DMS79 (cell line): Measurements from ENCODE around the gene OR2A1.
"Not testable (repeated sequence)": the region's sequence is repeated elsewhere in the genome, so short reads cannot be mapped to it uniquely, and the experiment has no call there.

Source experiments
- DNase-seq: peaks from one replicate; lab custom pipeline; 2025; lab: John Stamatoyannopoulos, UW

Gene OR2A1

DNA sequence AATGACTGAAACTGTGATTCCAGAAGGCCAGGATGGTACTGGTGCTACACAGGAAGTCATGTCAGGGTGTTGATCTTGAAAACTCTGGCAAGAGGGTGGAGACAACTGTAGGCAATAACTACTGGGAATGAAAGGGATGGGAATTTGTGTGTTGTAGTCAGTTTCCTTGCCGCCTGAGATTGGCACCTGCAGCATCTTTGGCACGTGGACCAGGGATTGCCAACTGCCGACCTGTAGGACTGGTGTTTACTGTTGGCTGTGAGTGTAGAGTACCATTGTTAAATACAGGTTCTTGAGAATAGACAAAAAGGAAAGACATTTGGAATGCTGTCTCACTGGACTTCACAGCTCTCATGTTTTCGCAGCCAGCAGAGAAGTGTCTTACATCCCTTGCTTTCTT lies 11.1 kb downstream of the OR2A1 start:
- DNase-seq, result not testable (repeated sequence)

GRCh38 chr7:144325868-144326267 lies 13.6 kb downstream of the OR2A1 start:
- not testable (repeated sequence) for DNase-seq

GRCh38 chr7:144330044-144330443 lies 17.8 kb downstream of the OR2A1 start:
- not testable (repeated sequence) for DNase-seq

GRCh38 chr7:144331221-144331995 lies 19.2 kb downstream of the OR2A1 start:
- not testable (repeated sequence) for DNase-seq

- DNase-seq, result not testable (repeated sequence)
Measured at GRCh38 chr7:144331996-144332288, 19.7 kb downstream of the OR2A1 start.

- not testable (repeated sequence) for DNase-seq
Measured at GRCh38 chr7:144348625-144349024, 36.4 kb downstream of the OR2A1 start.

- DNase-seq, result not testable (repeated sequence)
Measured at GRCh38 chr7:144351667-144352066, 39.4 kb downstream of the OR2A1 start.

DNA sequence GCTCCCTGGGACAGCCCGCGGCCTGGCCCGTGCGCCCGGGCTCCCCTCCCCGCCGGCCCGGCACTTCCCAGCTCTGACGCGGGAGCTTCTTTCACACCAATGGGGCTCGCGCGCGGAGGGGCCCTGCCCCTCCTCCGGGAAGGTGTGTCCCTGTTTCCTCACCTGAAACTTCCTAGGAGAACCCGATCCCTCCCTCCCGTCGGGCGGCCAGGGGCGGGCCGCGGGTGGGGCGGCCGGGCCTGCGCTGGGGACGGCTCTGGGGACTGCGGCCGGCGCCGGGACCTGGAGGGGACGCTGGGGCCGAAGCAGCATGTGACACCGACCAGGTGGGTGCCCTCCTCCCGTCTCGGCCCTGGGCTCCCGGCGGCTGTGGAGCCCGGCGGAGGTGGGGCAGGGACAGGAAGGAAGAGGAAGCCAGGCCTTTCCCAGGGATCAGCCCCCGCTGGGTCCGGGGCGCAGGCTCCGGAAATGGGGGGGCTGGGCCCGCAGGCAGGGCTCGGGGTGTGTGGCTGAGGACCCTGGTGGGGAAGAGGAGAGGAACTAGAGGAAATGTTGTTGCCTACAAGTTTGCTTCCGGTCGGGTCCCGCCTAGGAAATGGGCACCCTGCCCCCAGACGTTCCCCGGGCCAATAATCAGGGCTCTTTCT lies 43.1 kb downstream of the OR2A1 start, which contains the start of gene ARHGEF5:
ARHGEF5 (plus strand) TSS at position 227 of the 647 bp plus-strand sequence. CDS start 7,268 bp downstream, outside the sequence.
- not testable (repeated sequence) for DNase-seq

- not testable (repeated sequence) for DNase-seq
Measured at GRCh38 chr7:144356185-144356584, 44.0 kb downstream of the OR2A1 start.

- not testable (repeated sequence) for DNase-seq
Measured at GRCh38 chr7:144356860-144357259, 44.6 kb downstream of the OR2A1 start.

DNA sequence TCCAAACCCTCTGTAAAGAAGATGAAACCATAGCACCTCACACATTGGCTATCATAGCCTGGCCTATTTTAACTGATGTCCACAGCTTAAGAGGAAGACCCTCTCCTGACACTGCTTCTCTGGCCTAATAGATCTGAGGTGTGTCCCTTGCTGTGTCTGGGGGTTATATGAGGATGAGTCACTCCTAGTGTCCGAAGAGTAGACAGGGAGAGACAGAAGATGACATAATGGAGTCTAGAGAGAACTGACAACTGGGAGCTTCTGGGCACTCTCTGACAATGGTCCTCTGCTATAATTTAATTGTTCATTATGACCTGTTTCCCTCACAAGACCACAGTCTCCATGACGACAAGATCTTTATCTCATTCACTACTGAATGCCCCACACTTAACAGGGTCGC lies 49.8 kb downstream of the OR2A1 start:
- not testable (repeated sequence) for DNase-seq

DNA sequence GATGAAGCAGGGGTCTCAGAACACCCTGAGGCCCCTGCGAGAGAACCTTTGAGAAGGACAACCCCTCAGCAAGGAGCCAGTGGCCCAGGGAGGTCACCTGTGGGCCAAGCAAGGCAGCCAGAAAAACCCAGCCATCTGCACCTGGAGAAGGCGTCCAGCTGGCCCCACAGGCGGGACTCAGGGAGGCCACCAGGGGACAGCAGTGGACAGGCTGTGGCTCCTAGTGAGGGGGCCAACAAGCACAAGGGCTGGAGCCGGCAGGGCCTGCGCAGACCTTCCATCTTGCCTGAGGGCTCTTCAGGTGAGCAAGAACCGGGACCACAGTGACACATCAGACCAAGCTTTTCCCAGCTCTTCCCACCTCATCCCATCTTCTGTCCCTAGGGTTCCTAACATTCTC lies 53.3 kb downstream of the OR2A1 start:
- not testable (repeated sequence) for DNase-seq

DNA sequence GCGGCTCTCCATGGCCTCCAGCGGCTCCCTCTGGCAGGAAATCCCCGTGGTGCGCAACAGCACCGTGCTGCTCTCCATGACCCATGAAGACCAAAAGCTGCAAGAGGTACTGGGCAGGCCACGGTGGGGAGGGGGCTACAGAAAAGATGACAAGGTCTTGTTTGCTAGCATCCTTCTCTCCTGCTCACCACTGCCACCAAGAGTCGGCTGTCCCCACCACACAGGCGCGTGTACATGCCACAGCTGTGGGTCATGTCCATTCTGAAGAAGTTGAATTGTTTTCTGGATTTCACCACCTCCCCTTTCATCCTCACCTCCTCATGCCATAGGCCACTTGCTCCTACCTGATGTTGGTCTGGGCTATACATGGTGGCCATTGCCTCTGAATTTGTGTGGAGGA lies 55.0 kb downstream of the OR2A1 start:
- DNase-seq, result not testable (repeated sequence)

- DNase-seq, result not testable (repeated sequence)
Measured at GRCh38 chr7:144369221-144369620, 57.0 kb downstream of the OR2A1 start.
